Spleen (tissue), 11 donors: ENCODE data around the gene PIM3. TPM values are rescaled to one million over a fixed set of nuclear protein-coding genes. Genes with fewer than 3 reads are reported as not detected.
A peak's percentile ranks its signal among the peaks of the same experiment; 100 is the strongest.

ENCODE experiments used
- DNase-seq: peaks from one replicate; pipeline ENCODE4 v3.0.0-alpha.2; 2020
- H3K27ac ChIP-seq, 8 donors: fragments of 200-600 bp; sonication (generic) in 7 of 8; 1 replicate in 4 of 8; 2 replicates in 4 of 8; pipeline versions ENCODE4 v1.5.0 to v1.8.0; 2016 to 2021; ENCODE audit warnings: inconsistent platforms in 4 of 8, mild to moderate bottlenecking in 4 of 8, moderate library complexity in 1 of 8
- H3K27me3 ChIP-seq, 7 donors: fragments of 200-600 bp; sonication (generic) in 6 of 7; replicated peaks in 1 of 7; 1 replicate in 4 of 7; 2 replicates in 3 of 7; pipeline versions ENCODE4 v1.5.0 to v1.8.0; 2016 to 2021; ENCODE audit warnings: inconsistent platforms in 3 of 7, mild to moderate bottlenecking in 1 of 7
- H3K36me3 ChIP-seq, 6 donors: fragments of 200-600 bp; sonication (generic) in 5 of 6; 1 replicate in 4 of 6; 2 replicates in 2 of 6; pipeline versions ENCODE4 v1.5.0 to v1.8.0; 2016 to 2021; ENCODE audit warnings: inconsistent platforms in 2 of 6
- H3K4me1 ChIP-seq, 6 donors: fragments of 200-600 bp; sonication (generic) in 5 of 6; 1 replicate in 3 of 6; 2 replicates in 3 of 6; pipeline versions ENCODE4 v1.5.0 to v1.8.0; 2016 to 2021; ENCODE audit warnings: inconsistent platforms in 3 of 6
- H3K4me3 ChIP-seq, 8 donors: fragments of 200-600 bp; sonication (generic) in 7 of 8; 1 replicate in 4 of 8; 2 replicates in 4 of 8; pipeline versions ENCODE4 v1.5.0 to v1.8.0; 2016 to 2021; ENCODE audit warnings: inconsistent platforms in 4 of 8, mild to moderate bottlenecking in 4 of 8, moderate library complexity in 2 of 8
- H3K9me3 ChIP-seq, 8 donors: fragments of 200-600 bp; sonication (generic) in 7 of 8; 1 replicate in 4 of 8; 2 replicates in 4 of 8; pipeline versions ENCODE4 v1.5.0 to v1.8.0; 2016 to 2021; ENCODE audit warnings: inconsistent platforms in 4 of 8
- CTCF ChIP-seq, 11 experiments: fragments of 200-600 bp in 7 of 11; fragments of 450-650 bp in 4 of 11; sonication (generic) in 4 of 11; IDR thresholded peaks in 8 of 11; conservative IDR thresholded peaks in 3 of 11; 1 replicate in 7 of 11; 2 replicates in 4 of 11; pipeline versions ENCODE4 v1.4.0 to v1.8.0; 2016 to 2021; ENCODE audit warnings: antibody characterized with exemption in 11 of 11, inconsistent platforms in 4 of 11, mild to moderate bottlenecking in 1 of 11
- POLR2A ChIP-seq, 3 donors: fragments of 450-650 bp; IDR thresholded peaks; one replicate each; pipeline ENCODE4 v1.5.1; 2017; ENCODE audit warnings: antibody characterized with exemption in 3 of 3, mild to moderate bottlenecking in 1 of 3
- POLR2AphosphoS5 ChIP-seq, 3 donors: sonication (generic); formaldehyde crosslinking; IDR thresholded peaks; one replicate each; pipeline ENCODE4 v1.5.1; 2017; ENCODE audit warnings: antibody characterized with exemption in 3 of 3
- WGBS, 5 donors: extraction: QIAGEN DNeasy Blood & Tissue Kit in 3 of 5; methylation state at CpG; one replicate each; pipeline versions ENCODE4 v1.1.5 to v1.1.7; 2013 to 2018; 5-methylcytosine and 5-hydroxymethylcytosine counted together
- intact Hi-C: fragments of 100-400 bp; cut with DNase I; formaldehyde crosslinking; loops from one replicate; pipeline ENCODE4 v1.15.0; 2023; ENCODE audit warnings: low total_unique reads
- polyA plus RNA-seq, 3 donors: library from polyadenylated mRNA; stranded (reverse); fragments of 200-250 nt; gene quantifications; one replicate each; pipeline ENCODE4 v1.2.1, GENCODE V29; 2013
- total RNA-seq, 7 donors: library from RNA; depleted of rRNA in 3 of 7; stranded (reverse); fragments of >200 nt in 3 of 7; fragmentation: NEBNext Ultra II Directional in 4 of 7; extraction: Animal tissue kit (Norgen Biotek cat#: 25700) in 4 of 7; gene quantifications; one replicate each; pipeline versions ENCODE4 v1.1.0 to v1.2.1, GENCODE V29; 2016 to 2021
- donor health status: healthy with polysubstance abuse.
- donor health status: DM: no; HTN: no; CAD: no; lungs with moderate emphysema.
- donor health status: DM: no; HTN: no; CAD: no.
- donor health status: Bipolar disorder and iron deficiency.
- donor health status: healthy.
- donor health status: DM: no; HTN: no; CAD: no.
- donor health status: DM: yes; HTN: yes; CAD: no.

PIM3 gene
- total and polyA plus RNA-seq, 10 donors: 49.5 to 134 (median 93.6) TPM

- no peaks in the 10 kb centered on the region for H3K27me3 ChIP-seq
- no peaks in the 10 kb centered on the region for H3K36me3 ChIP-seq
- DNase-seq: peak; percentile 90
- peaks cover 37 to 65% (median 55%) of the 10 kb centered on the region in 6 donors for H3K4me1 ChIP-seq
- no peak for TF ChIP-seq CTCF (IDR thresholded peaks at IDR 0.05 in 8 of 11, conservative IDR thresholded peaks at IDR 0.05 in 3 of 11)
- TF ChIP-seq POLR2AphosphoS5 (IDR thresholded peaks at IDR 0.05): peak; percentile 83 to 92 (median 87)
- peak overlapping the region in 1 of 8 donors; percentile 81 for H3K4me3 ChIP-seq
- peak overlapping the region; percentile 83 to 100 (median 96) for H3K27ac ChIP-seq
- 58 to 69% (median 66%) methylated on average over 23 to 27 of the region's 27 CpGs for WGBS, 5 donors
- intact Hi-C loops: no loop called here
- H3K9me3 ChIP-seq: peaks cover 0 to 7% (median 0%) of the 10 kb centered on the region in 8 donors
These were observed 22.6 kb upstream of the PIM3 start for GRCh38 chr22:49937758-49938564.

GRCh38 chr22:49938565-49939136 lies 21.9 kb upstream of the PIM3 start:
- DNase-seq: no peak
- intact Hi-C loops: no loop called here
- peaks cover 0 to 7% (median 0%) of the 10 kb centered on the region in 8 donors for H3K9me3 ChIP-seq

GRCh38 chr22:49941507-49942316 lies 18.9 kb upstream of the PIM3 start:
- Histone ChIP-seq H3K27me3 (no peaks in the 10 kb centered on the region), H3K9me3 (peaks cover 0 to 7% (median 0%) of the 10 kb centered on the region in 8 donors), H3K36me3 (no peaks in the 10 kb centered on the region), H3K4me1 (peaks cover 12 to 50% (median 32%) of the 10 kb centered on the region in 6 donors), H3K27ac (peak overlapping the region in 2 of 8 donors; percentile 7 to 14), H3K4me3 (no peak overlapping the region)
- DNase-seq: no peak
- intact Hi-C loops: no loop called here
- TF ChIP-seq POLR2AphosphoS5 (IDR thresholded peaks at IDR 0.05) (peak in 1 of 3 donors; percentile 25), POLR2A (IDR thresholded peaks at IDR 0.05) (no peak), CTCF (IDR thresholded peaks at IDR 0.05 in 8 of 11, conservative IDR thresholded peaks at IDR 0.05 in 3 of 11) (no peak)
- WGBS, 5 donors: 87 to 94% (median 90%) methylated on average over 12 to 17 of the region's 17 CpGs

More at GRCh38 chr22:49938565-49939136, 21.9 kb upstream of the PIM3 start:
- peak overlapping the region; percentile 83 to 100 (median 96) for H3K27ac ChIP-seq
- 66 to 87% (median 81%) methylated on average over 6 to 19 of the region's 19 CpGs for WGBS, 5 donors
- no peak overlapping the region for H3K4me3 ChIP-seq
- H3K4me1 ChIP-seq: peaks cover 30 to 58% (median 48%) of the 10 kb centered on the region in 6 donors
- H3K36me3 ChIP-seq: no peaks in the 10 kb centered on the region
- TF ChIP-seq POLR2AphosphoS5 (IDR thresholded peaks at IDR 0.05) (no peak), CTCF (IDR thresholded peaks at IDR 0.05 in 8 of 11, conservative IDR thresholded peaks at IDR 0.05 in 3 of 11) (no peak), POLR2A (IDR thresholded peaks at IDR 0.05) (no peak)
- H3K27me3 ChIP-seq: no peaks in the 10 kb centered on the region
